Cerebellar cortex (tissue), 1 donor: Measurements from ENCODE around the gene KIF24.
"Not testable (repeated sequence)": the region's sequence is repeated elsewhere in the genome, so short reads cannot be mapped to it uniquely, and the experiment has no call there.

ENCODE experiments used
- DNase-seq: peaks from one replicate; pipeline ENCODE4 v3.0.0-alpha.2; 2015; ENCODE audit warnings: low spot score

Gene KIF24

GRCh38 chr9:34365282-34365681 is 36.2 kb upstream of the KIF24 start:
- DNase-seq = no peak

- DNase-seq = no peak
Observed at GRCh38 chr9:34363619-34364351, 34.7 kb upstream of the KIF24 start.

- no peak for DNase-seq
Observed at GRCh38 chr9:34362614-34363214, 33.6 kb upstream of the KIF24 start.

GRCh38 chr9:34352957-34353356 is 23.9 kb upstream of the KIF24 start:
- DNase-seq = not testable (repeated sequence)

- DNase-seq = not testable (repeated sequence)
Observed at GRCh38 chr9:34352122-34352652, 23.1 kb upstream of the KIF24 start.

GRCh38 chr9:34349324-34349723 is 20.3 kb upstream of the KIF24 start:
- no peak for DNase-seq

GRCh38 chr9:34347800-34348158 is 18.7 kb upstream of the KIF24 start:
- no peak for DNase-seq

- DNase-seq = no peak
Observed at GRCh38 chr9:34346873-34347799, 18.1 kb upstream of the KIF24 start.

- no peak for DNase-seq
Observed at GRCh38 chr9:34343605-34344004, 14.5 kb upstream of the KIF24 start.

- DNase-seq = peak; percentile 73
Observed at GRCh38 chr9:34343090-34343489, 14.0 kb upstream of the KIF24 start.

GRCh38 chr9:34341659-34342295 is 12.7 kb upstream of the KIF24 start:
- no peak for DNase-seq

- peak; percentile 86 for DNase-seq
Observed at GRCh38 chr9:34338665-34339385, 9.8 kb upstream of the KIF24 start.

- DNase-seq = not testable (repeated sequence)
Observed at GRCh38 chr9:34338079-34338478, 9.0 kb upstream of the KIF24 start.

GRCh38 chr9:34337403-34337802 is 8.3 kb upstream of the KIF24 start:
- no peak for DNase-seq

- DNase-seq = no peak
Observed at GRCh38 chr9:34335376-34335775, 6.3 kb upstream of the KIF24 start.

- DNase-seq = no peak
Observed at GRCh38 chr9:34334916-34335315, 5.8 kb upstream of the KIF24 start.

GRCh38 chr9:34334337-34334824 is 5.3 kb upstream of the KIF24 start:
- peak; percentile 30 for DNase-seq

GRCh38 chr9:34333836-34334235 is 4.8 kb upstream of the KIF24 start:
- no peak for DNase-seq

- DNase-seq = peak; percentile 81
Observed at GRCh38 chr9:34332076-34332964, 3.3 kb upstream of the KIF24 start.

- DNase-seq = no peak
Observed at GRCh38 chr9:34331196-34331595, 2.1 kb upstream of the KIF24 start.
